Adipose tissue (tissue), 3 donors: ENCODE measurements around the gene WRAP73. TPM values are rescaled to one million over a fixed set of nuclear protein-coding genes. Genes with fewer than 3 reads are reported as not detected.

ENCODE experiments used
- polyA plus RNA-seq, 3 donors: library from polyadenylated mRNA; stranded (reverse); fragments of 200-250 nt; gene quantifications; one replicate each; pipeline ENCODE4 v1.2.3, GENCODE V29; 2013
- donor health status: healthy with polysubstance abuse.
- donor health status: Bipolar disorder and iron deficiency.
- donor health status: healthy.

The WRAP73 gene
- polyA plus RNA-seq, 3 donors: 12.0 to 17.5 (median 17.4) TPM

Other genes starting within 250 kb of the WRAP73 start
- gene ARHGEF16, start 195.4 kb downstream of the WRAP73 start, polyA plus RNA-seq: 1 to 10 TPM; 1.2 to 9.0 (median 4.6) TPM
- 10 to 100 TPM in 2 of 3 donors, 1 to 10 TPM in 1; 6.6 to 16.3 (median 11.7) TPM for gene MEGF6, start 38.6 kb downstream of the WRAP73 start, polyA plus RNA-seq
- gene TPRG1L, start 25.1 kb downstream of the WRAP73 start, polyA plus RNA-seq: 10 to 100 TPM; 22.8 to 49.7 (median 30.9) TPM
- gene TP73, start 2.4 kb upstream of the WRAP73 start, polyA plus RNA-seq: under 1 TPM in 2 of 3 donors, not detected in 1; 0.01 to 0.24 TPM
- not detected for gene CCDC27, start 102.3 kb upstream of the WRAP73 start, polyA plus RNA-seq
- gene SMIM1, start 122.6 kb upstream of the WRAP73 start, polyA plus RNA-seq: 1 to 10 TPM; 1.8 to 8.2 (median 3.7) TPM
- 10 to 100 TPM; 21.4 to 25.4 (median 22.2) TPM for gene LRRC47, start 146.4 kb upstream of the WRAP73 start, polyA plus RNA-seq
- gene CEP104, start 207.1 kb upstream of the WRAP73 start, polyA plus RNA-seq: 10 to 100 TPM in 1 of 3 donors, 1 to 10 TPM in 2; 7.4 to 10.3 (median 8.5) TPM
- 1 to 10 TPM; 3.1 to 4.4 (median 4.3) TPM for gene DFFB, start 207.4 kb upstream of the WRAP73 start, polyA plus RNA-seq